IPS DF 6.9 (cell line): Measurements from ENCODE around the gene MAEA.

Source experiments
- DNase-seq: peaks from one replicate; pipeline ENCODE4 v3.0.0-alpha.2; 2013; ENCODE audit warnings: low read depth, low spot score
- H3K27ac ChIP-seq: one replicate; pipeline ENCODE4 v1.5.1; 2013; ENCODE audit warnings: low read length, control low read depth
- H3K27me3 ChIP-seq: 2 replicates; pipeline ENCODE4 v1.6.1; 2013; ENCODE audit warnings: mild to moderate bottlenecking, low read length; ENCODE audit not compliant: control insufficient read depth, insufficient read depth
- H3K36me3 ChIP-seq: 2 replicates; pipeline ENCODE4 v1.6.1; 2013; ENCODE audit warnings: low read length; ENCODE audit not compliant: control insufficient read depth, insufficient read depth
- H3K4me1 ChIP-seq: 2 replicates; pipeline ENCODE4 v1.6.1; 2013; ENCODE audit warnings: low read length; ENCODE audit not compliant: control insufficient read depth, insufficient read depth
- H3K4me3 ChIP-seq: 2 replicates; pipeline ENCODE4 v1.5.1; 2013; ENCODE audit warnings: mild to moderate bottlenecking, low read length
- H3K9me3 ChIP-seq: 2 replicates; pipeline ENCODE4 v1.6.1; 2013; ENCODE audit warnings: low read length, inconsistent platforms; ENCODE audit not compliant: control insufficient read depth, insufficient read depth
- WGBS: extraction: QIAGEN DNeasy Blood & Tissue Kit; methylation state at CpG from one replicate; pipeline ENCODE4 v1.1.7; 2013; ENCODE audit warnings: mixed read lengths, missing lambda C conversion rate; ENCODE audit not compliant: insufficient read length, insufficient coverage; 5-methylcytosine and 5-hydroxymethylcytosine counted together

The MAEA gene

DNA sequence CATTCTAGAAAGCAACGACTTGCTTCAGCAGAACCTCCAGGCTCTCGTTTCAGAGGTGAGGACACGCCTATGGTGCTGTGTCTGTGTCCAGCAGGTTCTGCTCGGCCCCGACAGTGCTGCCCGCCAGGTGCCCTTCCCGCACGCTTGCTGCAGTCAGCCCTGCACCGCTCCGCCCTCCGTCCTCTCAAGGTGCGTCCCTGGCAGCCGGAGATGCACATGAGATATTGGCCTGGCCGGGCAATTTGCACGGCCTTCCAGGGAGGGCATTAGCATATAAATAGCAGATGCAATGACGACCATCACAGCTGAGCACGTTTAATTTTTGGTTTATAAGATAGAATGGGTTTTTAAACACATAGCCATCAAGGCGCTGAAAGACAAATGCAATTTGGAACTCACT, 71.7 kb downstream of the MAEA start:
- Histone ChIP-seq H3K27me3 (no peaks in the 10 kb centered on the region), H3K4me1 (no peaks in the 10 kb centered on the region), H3K4me3 (no peak overlapping the region), H3K9me3 (no peaks in the 10 kb centered on the region), H3K27ac (no peak overlapping the region), H3K36me3 (peaks cover 19% of the 10 kb centered on the region)
- no CpG with 5 or more reads among the region's 18 CpGs for WGBS
- no peak for DNase-seq

- H3K27me3 ChIP-seq: no peaks in the 10 kb centered on the region
- H3K27ac ChIP-seq: no peak overlapping the region
- H3K36me3 ChIP-seq: peaks cover 16% of the 10 kb centered on the region
- WGBS: no CpG with 5 or more reads among the region's 10 CpGs
- H3K4me3 ChIP-seq: no peak overlapping the region
- no peaks in the 10 kb centered on the region for H3K4me1 ChIP-seq
- H3K9me3 ChIP-seq: no peaks in the 10 kb centered on the region
- no peak for DNase-seq
These were observed 72.4 kb downstream of the MAEA start for GRCh38 chr4:1362046-1362445.

DNA sequence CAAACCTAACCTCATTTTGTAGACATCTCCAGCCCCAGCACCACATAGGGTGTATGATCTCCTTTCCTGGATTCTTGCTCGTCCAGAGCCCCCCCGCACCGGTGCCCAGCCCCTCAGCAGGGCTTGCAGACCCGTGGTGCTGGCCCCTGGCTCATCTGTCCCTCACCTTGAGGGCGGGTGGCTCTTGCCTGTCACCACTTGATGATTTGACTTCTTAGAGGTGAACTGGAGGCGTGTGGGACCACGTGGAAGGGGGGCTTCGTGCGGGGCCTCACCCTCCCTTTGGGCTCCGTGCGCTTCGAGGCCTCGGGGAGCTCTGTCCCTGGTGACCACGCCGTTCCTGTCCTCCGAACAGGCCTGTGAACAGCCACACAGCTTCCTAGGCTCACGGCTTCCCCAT, 72.8 kb downstream of the MAEA start:
- Histone ChIP-seq H3K36me3 (peaks cover 12% of the 10 kb centered on the region), H3K9me3 (no peaks in the 10 kb centered on the region), H3K27ac (no peak overlapping the region), H3K4me1 (no peaks in the 10 kb centered on the region), H3K4me3 (no peak overlapping the region), H3K27me3 (no peaks in the 10 kb centered on the region)
- no CpG with 5 or more reads among the region's 17 CpGs for WGBS
- no peak for DNase-seq

DNA sequence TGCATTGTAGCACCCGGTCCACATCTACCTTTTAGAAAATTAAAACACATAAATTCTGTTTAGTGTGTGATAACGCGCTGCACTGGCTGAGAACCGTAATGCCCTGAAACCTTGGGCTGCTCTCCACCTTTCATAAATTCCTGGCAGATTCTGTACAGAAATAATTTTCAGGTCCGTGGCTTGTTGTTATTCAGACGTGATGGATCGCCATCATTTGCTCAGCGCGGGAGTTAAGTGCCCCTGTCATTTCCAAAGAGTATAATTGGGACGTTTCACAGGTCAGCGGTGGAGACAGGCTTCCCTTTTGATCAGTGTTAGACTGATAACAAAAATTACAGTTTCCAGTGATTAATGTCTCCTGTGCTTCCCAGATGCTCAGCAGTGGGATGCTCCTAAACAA, 73.8 kb downstream of the MAEA start:
- Histone ChIP-seq H3K4me1 (no peaks in the 10 kb centered on the region), H3K36me3 (peaks cover 11% of the 10 kb centered on the region), H3K9me3 (no peaks in the 10 kb centered on the region), H3K4me3 (no peak overlapping the region), H3K27me3 (no peaks in the 10 kb centered on the region), H3K27ac (no peak overlapping the region)
- WGBS: no CpG with 5 or more reads among the region's 11 CpGs
- no peak for DNase-seq

GRCh38 chr4:1364217-1364616, 74.5 kb downstream of the MAEA start:
- no CpG with 5 or more reads among the region's 18 CpGs for WGBS
- Histone ChIP-seq H3K4me1 (no peaks in the 10 kb centered on the region), H3K27me3 (no peaks in the 10 kb centered on the region), H3K27ac (no peak overlapping the region), H3K4me3 (no peak overlapping the region), H3K9me3 (no peaks in the 10 kb centered on the region), H3K36me3 (peaks cover 8% of the 10 kb centered on the region; the same call in 1 of the 2 replicates)
- no peak for DNase-seq

- no peak overlapping the region for H3K27ac ChIP-seq
- no peaks in the 10 kb centered on the region for H3K27me3 ChIP-seq
- H3K36me3 ChIP-seq: peaks cover 8% of the 10 kb centered on the region; the same call in 1 of the 2 replicates
- no peaks in the 10 kb centered on the region for H3K4me1 ChIP-seq
- no CpG with 5 or more reads among the region's 13 CpGs for WGBS
- DNase-seq: no peak
- H3K9me3 ChIP-seq: no peaks in the 10 kb centered on the region
- no peak overlapping the region for H3K4me3 ChIP-seq
These were observed 75.1 kb downstream of the MAEA start for GRCh38 chr4:1364748-1365147.

DNA sequence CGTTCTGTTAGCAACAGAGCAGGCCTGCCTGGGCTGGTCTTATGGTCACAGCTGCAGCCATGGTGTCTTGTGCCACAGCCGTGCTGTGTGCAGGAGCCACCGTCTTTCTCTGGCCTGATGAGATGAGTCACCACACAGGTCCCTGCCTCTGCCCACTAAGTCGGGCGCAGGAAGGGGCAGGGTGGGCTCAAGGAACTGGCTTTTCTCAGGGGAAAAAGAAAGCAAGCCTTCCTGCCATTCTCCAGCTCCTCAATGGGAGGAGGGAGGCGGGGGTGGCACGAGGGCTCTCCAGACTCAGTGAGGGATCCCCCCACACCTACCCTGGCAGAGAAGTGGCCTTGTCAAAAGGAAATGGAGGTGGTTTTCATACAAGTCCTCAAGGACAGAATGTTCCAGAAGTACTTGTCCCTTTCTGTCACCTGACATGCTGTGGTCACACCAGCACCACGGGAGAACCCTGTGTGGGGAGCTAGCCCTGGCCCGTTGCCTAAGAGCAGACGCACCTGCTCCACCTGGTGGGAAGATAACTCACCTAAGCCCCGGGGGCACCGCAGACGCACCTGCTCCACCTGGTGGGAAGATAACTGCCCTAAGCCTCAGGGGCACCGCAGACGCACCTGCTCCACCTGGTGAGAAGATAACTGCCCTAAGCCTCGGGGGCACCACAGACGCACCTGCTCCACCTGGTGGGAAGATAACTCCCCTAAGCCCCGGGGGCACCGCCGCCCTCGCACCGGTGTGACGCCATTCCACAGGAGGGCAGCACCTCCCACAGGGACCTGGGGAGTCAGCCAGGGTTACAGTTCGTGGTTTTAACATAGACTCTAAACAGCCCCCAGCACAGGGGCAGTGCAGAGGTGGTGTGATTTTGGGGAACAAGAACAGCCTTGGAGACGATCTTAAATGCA, 75.8 kb downstream of the MAEA start:
- Histone ChIP-seq H3K27me3 (no peaks in the 10 kb centered on the region), H3K27ac (no peak overlapping the region), H3K4me3 (no peak overlapping the region), H3K9me3 (no peaks in the 10 kb centered on the region), H3K36me3 (peaks cover 8% of the 10 kb centered on the region; the same call in 1 of the 2 replicates), H3K4me1 (no peaks in the 10 kb centered on the region)
- no CpG with 5 or more reads among the region's 25 CpGs for WGBS
- DNase-seq: no peak

GRCh38 chr4:1366371-1367229, 76.9 kb downstream of the MAEA start:
- no peaks in the 10 kb centered on the region for H3K9me3 ChIP-seq
- H3K4me1 ChIP-seq: no peaks in the 10 kb centered on the region
- H3K27ac ChIP-seq: no peak overlapping the region
- H3K36me3 ChIP-seq: peaks cover 8% of the 10 kb centered on the region; the same call in 1 of the 2 replicates
- H3K4me3 ChIP-seq: no peak overlapping the region
- H3K27me3 ChIP-seq: no peaks in the 10 kb centered on the region
- DNase-seq: no peak
- WGBS: no CpG with 5 or more reads among the region's 35 CpGs

DNA sequence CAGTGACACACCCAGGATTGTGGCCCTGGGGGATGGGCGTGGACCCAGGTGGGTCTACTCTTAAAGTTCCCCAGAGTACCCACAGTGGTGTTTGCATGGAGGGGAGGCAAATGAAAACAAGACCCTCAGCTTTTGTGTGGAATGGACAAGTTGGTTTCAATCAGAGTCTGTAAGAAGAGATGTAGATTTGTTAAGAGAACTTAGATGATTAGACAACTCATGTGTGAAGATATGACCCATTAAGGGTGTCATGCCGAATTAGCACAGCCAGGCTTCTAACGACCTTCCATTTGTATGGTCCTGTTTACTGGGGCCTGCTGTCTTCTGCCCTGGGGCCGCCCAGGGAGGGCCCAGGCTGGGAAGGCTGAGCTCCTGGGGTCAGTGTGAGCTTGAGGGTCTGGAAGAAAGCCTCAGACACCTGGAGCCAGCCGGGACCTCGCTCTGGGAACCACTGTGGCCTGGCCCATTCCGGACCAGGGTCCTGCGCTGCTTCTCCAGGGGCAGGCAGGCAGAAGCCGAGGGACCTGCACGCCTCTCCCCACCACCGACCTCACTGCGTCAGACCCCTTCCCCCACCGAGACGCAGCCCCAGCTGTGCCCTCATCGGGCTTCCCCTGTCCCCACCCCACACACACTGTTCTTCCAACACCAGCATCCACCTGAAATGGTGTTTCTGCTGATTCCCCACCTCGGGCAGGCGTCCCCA, 77.7 kb downstream of the MAEA start:
- H3K36me3 ChIP-seq: peaks cover 8% of the 10 kb centered on the region; the same call in 1 of the 2 replicates
- no peak overlapping the region for H3K4me3 ChIP-seq
- no CpG with 5 or more reads among the region's 17 CpGs for WGBS

DNA sequence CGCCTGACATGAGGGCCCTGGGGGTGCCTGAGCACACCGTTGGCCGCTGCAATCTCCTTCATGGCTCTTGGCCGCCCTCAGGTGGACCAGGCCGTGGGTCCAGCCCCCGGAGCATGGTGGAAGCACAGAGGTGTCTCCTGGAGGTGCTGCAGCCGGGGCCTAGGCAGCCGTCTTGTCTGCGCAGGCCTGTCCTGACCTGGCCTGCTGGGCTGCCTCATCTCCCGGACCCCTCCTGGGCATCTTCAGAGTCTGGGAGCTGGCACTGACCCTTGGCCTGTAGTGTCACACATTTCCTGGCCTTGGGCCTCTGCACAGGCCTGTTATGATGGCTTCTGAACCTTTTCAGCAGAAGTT, 78.2 kb downstream of the MAEA start:
- no CpG with 5 or more reads among the region's 10 CpGs for WGBS
- H3K9me3 ChIP-seq: no peaks in the 10 kb centered on the region
- H3K27me3 ChIP-seq: no peaks in the 10 kb centered on the region
- H3K4me3 ChIP-seq: no peak overlapping the region
- DNase-seq: no peak
- peaks cover 11% of the 10 kb centered on the region; the same call in 1 of the 2 replicates for H3K36me3 ChIP-seq
- no peak overlapping the region for H3K27ac ChIP-seq
- no peaks in the 10 kb centered on the region for H3K4me1 ChIP-seq

More for the DNA sequence above, 77.7 kb downstream of the MAEA start:
- Histone ChIP-seq H3K27ac (no peak overlapping the region), H3K9me3 (no peaks in the 10 kb centered on the region), H3K4me1 (no peaks in the 10 kb centered on the region), H3K27me3 (no peaks in the 10 kb centered on the region)
- no peak for DNase-seq
